Peyer's patch (tissue), 4 donors: ENCODE data around the gene CNTN2.

Experiments used
- POLR2A ChIP-seq, 2 donors: fragments of 450-650 bp; IDR thresholded peaks; one replicate each; pipeline ENCODE4 v1.5.1; 2017; ENCODE audit warnings: antibody characterized with exemption in 2 of 2, mild to moderate bottlenecking in 2 of 2, moderate library complexity in 2 of 2
- TF ChIP-seq, protein P1 (sequence below), 6 experiments: fragments of 450-650 bp in 4 of 6; fragments of 200-600 bp in 2 of 6; sonication (generic) in 1 of 6; IDR thresholded peaks; one replicate each; pipeline ENCODE4 v1.5.1; 2017 to 2019; ENCODE audit warnings: antibody characterized with exemption in 6 of 6, mild to moderate bottlenecking in 3 of 6, moderate library complexity in 1 of 6

DNA sequence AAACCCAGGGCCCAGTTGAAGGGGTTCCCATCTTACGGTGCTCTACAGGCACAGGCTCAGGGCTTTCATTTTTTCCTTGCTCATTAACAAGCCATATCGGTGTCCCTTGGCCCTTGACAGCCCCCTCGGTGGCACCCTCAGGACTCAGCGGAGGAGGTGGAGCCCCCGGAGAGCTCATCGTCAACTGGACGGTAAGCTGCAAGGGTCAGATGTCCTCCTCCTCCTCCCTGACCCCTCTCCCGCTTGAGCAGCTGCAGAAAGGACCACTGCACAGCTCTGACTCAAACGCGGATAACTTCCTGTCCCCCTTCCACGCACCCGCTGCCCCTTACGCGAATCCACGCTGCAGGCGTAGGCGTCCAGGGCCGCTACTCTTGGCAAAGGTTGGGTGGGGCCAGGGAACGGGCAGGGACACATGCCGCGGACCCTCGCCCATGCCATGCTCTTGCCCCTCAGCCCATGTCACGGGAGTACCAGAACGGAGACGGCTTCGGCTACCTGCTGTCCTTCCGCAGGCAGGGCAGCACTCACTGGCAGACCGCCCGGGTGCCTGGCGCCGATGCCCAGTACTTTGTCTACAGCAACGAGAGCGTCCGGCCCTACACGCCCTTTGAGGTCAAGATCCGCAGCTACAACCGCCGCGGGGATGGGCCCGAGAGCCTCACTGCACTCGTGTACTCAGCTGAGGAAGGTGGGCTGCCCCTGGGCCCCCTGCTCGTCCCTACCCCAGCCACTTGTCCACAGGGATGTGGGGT lies 26.5 kb downstream of the CNTN2 start:
- TF ChIP-seq, protein P1, sequence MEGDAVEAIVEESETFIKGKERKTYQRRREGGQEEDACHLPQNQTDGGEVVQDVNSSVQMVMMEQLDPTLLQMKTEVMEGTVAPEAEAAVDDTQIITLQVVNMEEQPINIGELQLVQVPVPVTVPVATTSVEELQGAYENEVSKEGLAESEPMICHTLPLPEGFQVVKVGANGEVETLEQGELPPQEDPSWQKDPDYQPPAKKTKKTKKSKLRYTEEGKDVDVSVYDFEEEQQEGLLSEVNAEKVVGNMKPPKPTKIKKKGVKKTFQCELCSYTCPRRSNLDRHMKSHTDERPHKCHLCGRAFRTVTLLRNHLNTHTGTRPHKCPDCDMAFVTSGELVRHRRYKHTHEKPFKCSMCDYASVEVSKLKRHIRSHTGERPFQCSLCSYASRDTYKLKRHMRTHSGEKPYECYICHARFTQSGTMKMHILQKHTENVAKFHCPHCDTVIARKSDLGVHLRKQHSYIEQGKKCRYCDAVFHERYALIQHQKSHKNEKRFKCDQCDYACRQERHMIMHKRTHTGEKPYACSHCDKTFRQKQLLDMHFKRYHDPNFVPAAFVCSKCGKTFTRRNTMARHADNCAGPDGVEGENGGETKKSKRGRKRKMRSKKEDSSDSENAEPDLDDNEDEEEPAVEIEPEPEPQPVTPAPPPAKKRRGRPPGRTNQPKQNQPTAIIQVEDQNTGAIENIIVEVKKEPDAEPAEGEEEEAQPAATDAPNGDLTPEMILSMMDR (IDR thresholded peaks at IDR 0.05) = no peak
- no peak for TF ChIP-seq POLR2A (IDR thresholded peaks at IDR 0.05)
